Psoas muscle (tissue), 8 donors: ENCODE measurements around the gene SUPT16H. TPM values are rescaled to one million over a fixed set of nuclear protein-coding genes. Genes with fewer than 3 reads are reported as not detected.
"Not testable (repeated sequence)": the region's sequence is repeated elsewhere in the genome, so short reads cannot be mapped to it uniquely, and the experiment has no call there.

Source experiments
- ATAC-seq, 4 donors: fragments of 200-7000 bp; cut with Tn5 transposase; one replicate each; pipeline ENCODE4 v1.9.1; 2020; ENCODE audit warnings: moderate library complexity in 3 of 4, mild to moderate bottlenecking in 2 of 4
- DNase-seq, 2 donors: peaks; one replicate each; pipeline ENCODE4 v3.0.0-alpha.2; 2020
- H3K27ac ChIP-seq: fragments of 200-600 bp; one replicate; pipeline ENCODE4 v1.8.0; 2022
- H3K27me3 ChIP-seq, 3 donors: fragments of 200-600 bp in 1 of 3; one replicate each; pipeline versions ENCODE4 v1.6.1 to v1.8.0; 2013 to 2022; ENCODE audit warnings: low read length in 2 of 3, mild to moderate bottlenecking in 2 of 3, moderate library complexity in 1 of 3; ENCODE audit not compliant: insufficient read depth in 3 of 3
- H3K36me3 ChIP-seq, 2 donors: fragments of 200-600 bp in 1 of 2; one replicate each; pipeline versions ENCODE4 v1.6.1 to v1.8.0; 2013 to 2022; ENCODE audit warnings: low read depth in 1 of 2, mild to moderate bottlenecking in 1 of 2, moderate library complexity in 1 of 2; ENCODE audit not compliant: insufficient read depth in 1 of 2
- H3K4me1 ChIP-seq: fragments of 200-600 bp; one replicate; pipeline ENCODE4 v1.8.0; 2022
- H3K4me3 ChIP-seq: fragments of 200-600 bp; one replicate; pipeline ENCODE4 v1.8.0; 2022; ENCODE audit warnings: mild to moderate bottlenecking
- H3K9me3 ChIP-seq: fragments of 200-600 bp; one replicate; pipeline ENCODE4 v1.8.0; 2022
- CTCF ChIP-seq: fragments of 200-600 bp; IDR thresholded peaks from one replicate; pipeline ENCODE4 v1.8.0; 2022; ENCODE audit warnings: antibody characterized with exemption
- WGBS, 3 donors: extraction: QIAGEN DNeasy Blood & Tissue Kit; methylation state at CpG; one replicate each; pipeline versions ENCODE4 v1.1.6 to v1.1.7; 2013; 5-methylcytosine and 5-hydroxymethylcytosine counted together
- intact Hi-C, 2 donors: fragments of 100-400 bp; cut with DNase I; formaldehyde crosslinking; loops; one replicate each; pipeline versions ENCODE4 v1.11.0 to v1.14.2; 2022
- polyA plus RNA-seq, 3 donors: library from polyadenylated mRNA; stranded (reverse); fragments of 200-250 nt; gene quantifications; one replicate each; pipeline ENCODE4 v1.2.3, GENCODE V29; 2013
- total RNA-seq, 4 donors: library from RNA; stranded (reverse); fragmentation: NEBNext Ultra II Directional in 2 of 4; extraction: Animal tissue kit (Norgen Biotek cat#: 25700) in 2 of 4; gene quantifications; one replicate each; pipeline versions ENCODE4 v1.2.1 to v1.2.4, GENCODE V29; 2021 to 2023
- donor health status: healthy with polysubstance abuse.
- donor health status: DM: no; HTN: no; CAD: no; lungs with moderate emphysema.
- donor health status: Bipolar disorder and iron deficiency.
- donor health status: healthy.
- donor health status: DM: yes; HTN: yes; CAD: no.
- donor health status: DM: no; HTN: no; CAD: no.
- donor health status: DM: no; HTN: no; CAD: no.
- donor health status: DM: yes; HTN: yes; CAD: no.

Gene SUPT16H
- total and polyA plus RNA-seq, 7 donors = 23.6 to 42.0 (median 28.4) TPM

- no peak for TF ChIP-seq CTCF
- Histone ChIP-seq H3K4me3 (no peak overlapping the region), H3K4me1 (no peaks in the 10 kb centered on the region), H3K9me3 (no peaks in the 10 kb centered on the region), H3K27ac (no peak overlapping the region), H3K36me3 (no peaks in the 10 kb centered on the region), H3K27me3 (peaks cover 0 to 23% (median 3%) of the 10 kb centered on the region in 3 donors)
- 78 to 89% (median 88%) methylated on average over 3 of the region's 3 CpGs for WGBS, 3 donors
- intact Hi-C loops = no loop called here
- DNase-seq (no peak), ATAC-seq (no peak)
Observed at GRCh38 chr14:21307637-21308036, 76.2 kb downstream of the SUPT16H start.

GRCh38 chr14:21302836-21303140, 81.0 kb downstream of the SUPT16H start:
- 86% methylated on average over 2 of the region's 2 CpGs for WGBS, 3 donors
- peaks cover 0 to 36% (median 2%) of the 10 kb centered on the region in 3 donors for H3K27me3 ChIP-seq
- DNase-seq, H3K4me1 ChIP-seq, H3K27ac ChIP-seq, H3K9me3 ChIP-seq, H3K4me3 ChIP-seq, ATAC-seq, H3K36me3 ChIP-seq, intact Hi-C loops: not testable (repeated sequence)

- WGBS, 3 donors = 67 to 75% (median 69%) methylated on average over 8 of the region's 8 CpGs
- TF ChIP-seq CTCF = no peak
- ATAC-seq = no peak
Observed at GRCh38 chr14:21302013-21302835, 81.6 kb downstream of the SUPT16H start.

More at GRCh38 chr14:21302013-21302835, 81.6 kb downstream of the SUPT16H start:
- no peak for DNase-seq
- no peaks in the 10 kb centered on the region for H3K9me3 ChIP-seq
- H3K36me3 ChIP-seq = no peaks in the 10 kb centered on the region
- H3K27ac ChIP-seq = no peak overlapping the region
- intact Hi-C loops = no loop called here
- peaks cover 0 to 36% (median 2%) of the 10 kb centered on the region in 3 donors for H3K27me3 ChIP-seq
- no peak overlapping the region for H3K4me3 ChIP-seq
- peaks cover 3% of the 10 kb centered on the region for H3K4me1 ChIP-seq

Other genes with a start within 250 kb of the SUPT16H start
- under 1 TPM in 1 of 4 donors, not detected in 3; 0.32 TPM for gene OR5AU1, start 228.0 kb downstream of the SUPT16H start, total RNA-seq
- gene OR5AU1, start 228.0 kb downstream of the SUPT16H start, polyA plus RNA-seq = not detected
- 100 to 1,000 TPM; 217 to 310 (median 245) TPM for gene HNRNPC, start 114.6 kb downstream of the SUPT16H start, total RNA-seq
- gene HNRNPC, start 114.6 kb downstream of the SUPT16H start, polyA plus RNA-seq = 100 to 1,000 TPM; 215 to 290 (median 282) TPM
- gene RPGRIP1, start 103.9 kb downstream of the SUPT16H start, total RNA-seq = not detected
- under 1 TPM in 2 of 3 donors, not detected in 1; 0.04 to 0.15 TPM for gene RPGRIP1, start 103.9 kb downstream of the SUPT16H start, polyA plus RNA-seq
- gene CHD8, start 72.1 kb upstream of the SUPT16H start, total RNA-seq = 10 to 100 TPM; 27.1 to 40.1 (median 36.1) TPM
- 10 to 100 TPM; 11.5 to 23.6 (median 18.2) TPM for gene CHD8, start 72.1 kb upstream of the SUPT16H start, polyA plus RNA-seq
- gene RAB2B, start 92.9 kb upstream of the SUPT16H start, total RNA-seq = 10 to 100 TPM in 1 of 4 donors, 1 to 10 TPM in 3; 5.7 to 11.1 (median 7.4) TPM
- gene RAB2B, start 92.9 kb upstream of the SUPT16H start, polyA plus RNA-seq = 1 to 10 TPM; 3.6 to 7.9 (median 5.1) TPM
- gene TOX4, start 93.2 kb upstream of the SUPT16H start, total RNA-seq = 100 to 1,000 TPM in 3 of 4 donors, 10 to 100 TPM in 1; 98.8 to 146 (median 117) TPM
- 10 to 100 TPM; 37.0 to 86.6 (median 57.4) TPM for gene TOX4, start 93.2 kb upstream of the SUPT16H start, polyA plus RNA-seq
- gene METTL3, start 127.3 kb upstream of the SUPT16H start, total RNA-seq = 10 to 100 TPM; 17.5 to 22.1 (median 20.6) TPM
- gene METTL3, start 127.3 kb upstream of the SUPT16H start, polyA plus RNA-seq = 10 to 100 TPM; 17.8 to 43.9 (median 26.7) TPM
- gene SALL2, start 142.3 kb upstream of the SUPT16H start, total RNA-seq = 1 to 10 TPM in 3 of 4 donors, under 1 TPM in 1; 0.87 to 3.8 (median 1.7) TPM
- gene SALL2, start 142.3 kb upstream of the SUPT16H start, polyA plus RNA-seq = under 1 TPM; 0.33 to 0.93 (median 0.62) TPM
- gene OR10G3, start 196.1 kb upstream of the SUPT16H start, total RNA-seq = not detected
- gene OR10G3, start 196.1 kb upstream of the SUPT16H start, polyA plus RNA-seq = not detected